SK-N-SH treated with all-trans-retinoic acid at 6 μM for 48 hours (cell line): ENCODE results near the gene USH2A.

Experiments used
- ATAC-seq: fragments of 200-7000 bp; cut with Tn5 transposase; 3 replicates; pipeline ENCODE4 v1.9.1; 2020; ENCODE audit warnings: mild to moderate bottlenecking, moderate library complexity
- ARNTL ChIP-seq: fragments of 450-650 bp; formaldehyde crosslinking; IDR thresholded peaks from 2 replicates; pipeline ENCODE4 v1.5.0; 2020; ENCODE audit warnings: low read depth, mild to moderate bottlenecking, moderate library complexity, borderline replicate concordance
- ESRRG ChIP-seq: fragments of 250-450 bp; sonication (Bioruptor Pico); IDR thresholded peaks from 2 replicates; pipeline ENCODE4 v1.6.1; 2021; ENCODE audit warnings: mild to moderate bottlenecking
- GLIS3 ChIP-seq: fragments of 250-450 bp; sonication (Bioruptor Pico); IDR thresholded peaks from 2 replicates; pipeline ENCODE4 v1.5.0; 2020; ENCODE audit warnings: mild to moderate bottlenecking, moderate library complexity
- ISL1 ChIP-seq: fragments of 250-450 bp; sonication (Bioruptor Pico); IDR thresholded peaks from 2 replicates; pipeline ENCODE4 v2.1.2; 2022; ENCODE audit warnings: mild to moderate bottlenecking, moderate library complexity
- PPARA ChIP-seq: fragments of 250-450 bp; sonication (Bioruptor Pico); IDR thresholded peaks from 2 replicates; pipeline ENCODE4 v1.5.0; 2020; ENCODE audit warnings: mild to moderate bottlenecking, borderline replicate concordance
- RARB ChIP-seq: fragments of 250-450 bp; sonication (Bioruptor Pico); IDR thresholded peaks from 2 replicates; pipeline ENCODE4 v1.8.0; 2021; ENCODE audit warnings: mild to moderate bottlenecking, moderate library complexity
- SNAI2 ChIP-seq: fragments of 250-450 bp; sonication (Bioruptor Pico); IDR thresholded peaks from 2 replicates; pipeline ENCODE4 v1.5.0; 2020; ENCODE audit warnings: mild to moderate bottlenecking, moderate library complexity
- TCF4 ChIP-seq: fragments of 250-450 bp; sonication (Bioruptor Pico); IDR thresholded peaks from 2 replicates; pipeline ENCODE4 v1.8.0; 2021; ENCODE audit warnings: mild to moderate bottlenecking, moderate library complexity, borderline replicate concordance
- ZC3H10 ChIP-seq: fragments of 250-450 bp; sonication (Bioruptor Pico); IDR thresholded peaks from 2 replicates; pipeline ENCODE4 v1.5.1; 2021; ENCODE audit warnings: mild to moderate bottlenecking, moderate library complexity
- ZFP3 ChIP-seq: fragments of 250-450 bp; sonication (Bioruptor Pico); IDR thresholded peaks from 2 replicates; pipeline ENCODE4 v1.5.0; 2020; ENCODE audit warnings: mild to moderate bottlenecking, moderate library complexity
- ZNF565 ChIP-seq: fragments of 450-650 bp; formaldehyde crosslinking; conservative IDR thresholded peaks from 2 replicates; pipeline ENCODE4 v1.5.0; 2020; ENCODE audit warnings: low read depth, mild to moderate bottlenecking, moderate library complexity
- ZNF70 ChIP-seq: fragments of 450-650 bp; formaldehyde crosslinking; IDR thresholded peaks from 2 replicates; pipeline ENCODE4 v1.5.0; 2020; ENCODE audit warnings: mild to moderate bottlenecking, moderate library complexity
- ZNF8 ChIP-seq: fragments of 450-650 bp; formaldehyde crosslinking; IDR thresholded peaks from 2 replicates; pipeline ENCODE4 v1.5.0; 2020; ENCODE audit warnings: mild to moderate bottlenecking, moderate library complexity
- TF ChIP-seq, protein P1 (sequence below): fragments of 250-450 bp; sonication (Bioruptor Pico); IDR thresholded peaks from 2 replicates; pipeline ENCODE4 v1.5.0; 2020; ENCODE audit warnings: mild to moderate bottlenecking, moderate library complexity
- TF ChIP-seq, protein P2 (sequence below): fragments of 250-450 bp; sonication (Bioruptor Pico); IDR thresholded peaks from 2 replicates; pipeline ENCODE4 v1.5.1; 2021; ENCODE audit warnings: mild to moderate bottlenecking, moderate library complexity
- TF ChIP-seq, protein P3 (sequence below): fragments of 250-450 bp; sonication (Bioruptor Pico); IDR thresholded peaks from 2 replicates; pipeline ENCODE4 v1.5.1; 2020; ENCODE audit warnings: low read depth, mild to moderate bottlenecking, moderate library complexity

USH2A gene

DNA sequence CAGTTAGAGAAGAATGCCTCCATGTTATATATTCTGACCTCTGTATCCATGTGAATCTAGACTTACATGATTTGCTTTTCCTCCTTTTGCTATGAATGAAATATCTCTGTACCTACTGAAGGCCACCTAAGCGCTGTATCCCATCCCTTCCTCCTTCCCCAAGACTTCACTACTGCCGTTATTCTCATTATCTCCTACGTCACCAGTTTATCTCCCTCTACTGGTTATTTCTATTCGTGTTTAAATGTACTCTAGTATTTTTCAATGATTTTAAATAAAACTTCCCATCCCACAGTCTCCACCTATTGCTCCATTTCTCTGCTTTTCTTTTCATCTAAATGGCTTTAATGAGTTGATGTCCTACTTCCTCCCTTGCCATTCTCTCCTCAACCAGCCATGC is 746.1 kb downstream of the USH2A start (continued):
- TF ChIP-seq, protein P1, sequence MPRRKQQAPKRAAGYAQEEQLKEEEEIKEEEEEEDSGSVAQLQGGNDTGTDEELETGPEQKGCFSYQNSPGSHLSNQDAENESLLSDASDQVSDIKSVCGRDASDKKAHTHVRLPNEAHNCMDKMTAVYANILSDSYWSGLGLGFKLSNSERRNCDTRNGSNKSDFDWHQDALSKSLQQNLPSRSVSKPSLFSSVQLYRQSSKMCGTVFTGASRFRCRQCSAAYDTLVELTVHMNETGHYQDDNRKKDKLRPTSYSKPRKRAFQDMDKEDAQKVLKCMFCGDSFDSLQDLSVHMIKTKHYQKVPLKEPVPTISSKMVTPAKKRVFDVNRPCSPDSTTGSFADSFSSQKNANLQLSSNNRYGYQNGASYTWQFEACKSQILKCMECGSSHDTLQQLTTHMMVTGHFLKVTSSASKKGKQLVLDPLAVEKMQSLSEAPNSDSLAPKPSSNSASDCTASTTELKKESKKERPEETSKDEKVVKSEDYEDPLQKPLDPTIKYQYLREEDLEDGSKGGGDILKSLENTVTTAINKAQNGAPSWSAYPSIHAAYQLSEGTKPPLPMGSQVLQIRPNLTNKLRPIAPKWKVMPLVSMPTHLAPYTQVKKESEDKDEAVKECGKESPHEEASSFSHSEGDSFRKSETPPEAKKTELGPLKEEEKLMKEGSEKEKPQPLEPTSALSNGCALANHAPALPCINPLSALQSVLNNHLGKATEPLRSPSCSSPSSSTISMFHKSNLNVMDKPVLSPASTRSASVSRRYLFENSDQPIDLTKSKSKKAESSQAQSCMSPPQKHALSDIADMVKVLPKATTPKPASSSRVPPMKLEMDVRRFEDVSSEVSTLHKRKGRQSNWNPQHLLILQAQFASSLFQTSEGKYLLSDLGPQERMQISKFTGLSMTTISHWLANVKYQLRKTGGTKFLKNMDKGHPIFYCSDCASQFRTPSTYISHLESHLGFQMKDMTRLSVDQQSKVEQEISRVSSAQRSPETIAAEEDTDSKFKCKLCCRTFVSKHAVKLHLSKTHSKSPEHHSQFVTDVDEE (CRISPR knock-in tag): no peak
- TF ChIP-seq TCF4 (no peak), PPARA (CRISPR knock-in tag) (no peak), ZC3H10 (CRISPR knock-in tag) (no peak), ESRRG (CRISPR knock-in tag) (no peak), GLIS3 (CRISPR knock-in tag) (no peak), RARB (no peak), ARNTL (CRISPR knock-in tag) (no peak), ZFP3 (CRISPR knock-in tag) (no peak), ZNF8 (CRISPR knock-in tag) (no peak)

DNA sequence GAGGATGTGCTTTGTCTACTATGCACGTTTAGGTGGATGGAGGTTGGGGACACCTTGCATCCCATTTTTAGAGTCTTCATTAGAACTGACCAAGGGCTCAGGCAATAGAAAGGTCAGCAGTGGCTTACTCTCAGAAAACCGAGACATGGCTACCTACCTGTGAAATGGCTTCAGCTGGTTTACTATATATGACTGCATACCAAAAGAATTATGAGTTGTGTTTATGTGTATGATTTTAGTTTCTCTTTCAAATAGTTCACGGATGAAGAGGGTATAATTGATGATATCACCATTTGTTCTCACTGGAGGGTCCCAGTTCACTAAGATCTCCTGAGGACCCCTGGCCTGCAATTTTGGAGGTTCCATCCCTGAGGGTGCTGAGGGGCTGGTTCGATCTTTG is 749.3 kb downstream of the USH2A start:
- no peak for ATAC-seq
- TF ChIP-seq TCF4 (no peak), SNAI2 (CRISPR knock-in tag) (no peak), ESRRG (CRISPR knock-in tag) (no peak), ZNF70 (no peak)
- TF ChIP-seq, protein P2, sequence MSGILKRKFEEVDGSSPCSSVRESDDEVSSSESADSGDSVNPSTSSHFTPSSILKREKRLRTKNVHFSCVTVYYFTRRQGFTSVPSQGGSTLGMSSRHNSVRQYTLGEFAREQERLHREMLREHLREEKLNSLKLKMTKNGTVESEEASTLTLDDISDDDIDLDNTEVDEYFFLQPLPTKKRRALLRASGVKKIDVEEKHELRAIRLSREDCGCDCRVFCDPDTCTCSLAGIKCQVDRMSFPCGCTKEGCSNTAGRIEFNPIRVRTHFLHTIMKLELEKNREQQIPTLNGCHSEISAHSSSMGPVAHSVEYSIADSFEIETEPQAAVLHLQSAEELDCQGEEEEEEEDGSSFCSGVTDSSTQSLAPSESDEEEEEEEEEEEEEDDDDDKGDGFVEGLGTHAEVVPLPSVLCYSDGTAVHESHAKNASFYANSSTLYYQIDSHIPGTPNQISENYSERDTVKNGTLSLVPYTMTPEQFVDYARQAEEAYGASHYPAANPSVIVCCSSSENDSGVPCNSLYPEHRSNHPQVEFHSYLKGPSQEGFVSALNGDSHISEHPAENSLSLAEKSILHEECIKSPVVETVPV: no peak

DNA sequence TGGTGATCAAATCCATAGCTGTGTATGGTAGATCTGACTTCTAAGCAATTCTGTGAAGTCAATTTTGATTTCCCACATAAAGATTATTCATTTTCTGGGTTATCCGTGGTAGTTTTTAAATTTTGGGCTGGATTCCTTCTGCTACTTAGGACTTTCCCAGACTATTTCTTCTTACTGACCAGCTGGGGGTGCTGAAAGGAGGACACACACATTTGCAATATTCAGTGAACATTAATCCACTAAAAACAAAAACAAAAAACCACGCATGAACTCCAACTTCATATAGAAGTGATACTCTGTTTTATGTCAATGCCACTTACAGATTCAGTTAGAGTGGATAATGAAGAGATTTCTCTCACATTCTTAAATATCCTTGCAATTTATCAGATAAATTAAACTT is 750.8 kb downstream of the USH2A start:
- TF ChIP-seq ZNF565 (CRISPR knock-in tag): no peak
- no peak for TF ChIP-seq ISL1 (CRISPR knock-in tag)
- TF ChIP-seq, protein P3, sequence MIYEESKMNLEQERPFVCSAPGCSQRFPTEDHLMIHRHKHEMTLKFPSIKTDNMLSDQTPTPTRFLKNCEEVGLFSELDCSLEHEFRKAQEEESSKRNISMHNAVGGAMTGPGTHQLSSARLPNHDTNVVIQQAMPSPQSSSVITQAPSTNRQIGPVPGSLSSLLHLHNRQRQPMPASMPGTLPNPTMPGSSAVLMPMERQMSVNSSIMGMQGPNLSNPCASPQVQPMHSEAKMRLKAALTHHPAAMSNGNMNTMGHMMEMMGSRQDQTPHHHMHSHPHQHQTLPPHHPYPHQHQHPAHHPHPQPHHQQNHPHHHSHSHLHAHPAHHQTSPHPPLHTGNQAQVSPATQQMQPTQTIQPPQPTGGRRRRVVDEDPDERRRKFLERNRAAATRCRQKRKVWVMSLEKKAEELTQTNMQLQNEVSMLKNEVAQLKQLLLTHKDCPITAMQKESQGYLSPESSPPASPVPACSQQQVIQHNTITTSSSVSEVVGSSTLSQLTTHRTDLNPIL (CRISPR knock-in tag): no peak
- no peak for TF ChIP-seq ZNF8 (CRISPR knock-in tag)
- 0 out of 3 replicates have a peak, but pooled peaks have one; percentile 34 for ATAC-seq

- no peak for ATAC-seq
- TF ChIP-seq SNAI2 (CRISPR knock-in tag) (no peak), ISL1 (CRISPR knock-in tag) (no peak), ZNF565 (CRISPR knock-in tag) (no peak)
- TF ChIP-seq, protein P2: no peak
- TF ChIP-seq, protein P1 (CRISPR knock-in tag): no peak
Measured at GRCh38 chr1:215669806-215670491, 753.3 kb downstream of the USH2A start.
